Parathyroid adenoma (tissue), 2 donors: Measurements from ENCODE around the gene ANKIB1.

Experiments
- H2AFZ ChIP-seq: fragments of 300-600 bp; sonication (generic); one replicate; pipeline ENCODE4 v1.7.0; 2017; ENCODE audit warnings: antibody characterized with exemption, mild to moderate bottlenecking
- H3K27ac ChIP-seq: fragments of 300-600 bp; sonication (generic); one replicate; pipeline ENCODE4 v1.7.0; 2017
- H3K27me3 ChIP-seq: fragments of 300-600 bp; sonication (generic); one replicate; pipeline ENCODE4 v1.7.0; 2017; ENCODE audit warnings: low read length; ENCODE audit not compliant: control insufficient read depth, insufficient read depth
- H3K36me3 ChIP-seq: fragments of 300-600 bp; sonication (generic); one replicate; pipeline ENCODE4 v1.7.0; 2017; ENCODE audit warnings: low read length; ENCODE audit not compliant: control insufficient read depth, insufficient read depth
- H3K4me1 ChIP-seq: fragments of 300-600 bp; sonication (generic); one replicate; pipeline ENCODE4 v1.7.0; 2017; ENCODE audit warnings: control low read depth
- H3K4me2 ChIP-seq: fragments of 300-600 bp; sonication (generic); one replicate; pipeline ENCODE4 v1.7.0; 2017; ENCODE audit warnings: low read length
- H3K4me3 ChIP-seq: fragments of 300-600 bp; sonication (generic); one replicate; pipeline ENCODE4 v1.7.0; 2017; ENCODE audit warnings: low read depth, low read length
- H3K79me2 ChIP-seq: fragments of 300-600 bp; sonication (generic); one replicate; pipeline ENCODE4 v1.7.0; 2017; ENCODE audit warnings: control low read depth
- H3K9ac ChIP-seq: fragments of 300-600 bp; sonication (generic); one replicate; pipeline ENCODE4 v1.7.0; 2017; ENCODE audit warnings: mild to moderate bottlenecking
- H3K9me3 ChIP-seq: fragments of 300-600 bp; sonication (generic); one replicate; pipeline ENCODE4 v1.7.0; 2017; ENCODE audit warnings: low read length; ENCODE audit not compliant: control insufficient read depth
- CTCF ChIP-seq: fragments of 300-600 bp; sonication (generic); IDR thresholded peaks from one replicate; pipeline ENCODE4 v1.7.0; 2017; ENCODE audit warnings: antibody characterized with exemption, mild to moderate bottlenecking
- donor health status: primary hyperparathyroidism.

The ANKIB1 gene

GRCh38 chr7:92448205-92448747 lies 202.5 kb downstream of the ANKIB1 start:
- Histone ChIP-seq H3K4me3 (peak overlapping the region; percentile 85), H3K79me2 (no peaks in the 10 kb centered on the region)
- peak; percentile 28 for TF ChIP-seq CTCF

More at GRCh38 chr7:92448205-92448747, 202.5 kb downstream of the ANKIB1 start:
- peak overlapping the region; percentile 92 for H3K27ac ChIP-seq
- no peak overlapping the region for H3K9ac ChIP-seq
- H2AFZ ChIP-seq = peak overlapping the region; percentile 99
- no peaks in the 10 kb centered on the region for H3K36me3 ChIP-seq
- H3K27me3 ChIP-seq = no peaks in the 10 kb centered on the region
- H3K9me3 ChIP-seq = no peaks in the 10 kb centered on the region
- peak overlapping the region; percentile 74 for H3K4me2 ChIP-seq
- H3K4me1 ChIP-seq = no peaks in the 10 kb centered on the region
